Jurkat, Clone E6-1 (cell line): ENCODE data around the gene SEC23A.

ENCODE experiments used
- DNase-seq: peaks from one replicate; pipeline ENCODE4 v3.0.0-alpha.2; 2011; ENCODE audit warnings: low read depth, low spot score
- H3K4me3 ChIP-seq: 2 replicates; pipeline ENCODE4 v1.5.1; 2011; ENCODE audit warnings: mild to moderate bottlenecking, low read length, control low read depth, moderate library complexity

Gene SEC23A

DNA sequence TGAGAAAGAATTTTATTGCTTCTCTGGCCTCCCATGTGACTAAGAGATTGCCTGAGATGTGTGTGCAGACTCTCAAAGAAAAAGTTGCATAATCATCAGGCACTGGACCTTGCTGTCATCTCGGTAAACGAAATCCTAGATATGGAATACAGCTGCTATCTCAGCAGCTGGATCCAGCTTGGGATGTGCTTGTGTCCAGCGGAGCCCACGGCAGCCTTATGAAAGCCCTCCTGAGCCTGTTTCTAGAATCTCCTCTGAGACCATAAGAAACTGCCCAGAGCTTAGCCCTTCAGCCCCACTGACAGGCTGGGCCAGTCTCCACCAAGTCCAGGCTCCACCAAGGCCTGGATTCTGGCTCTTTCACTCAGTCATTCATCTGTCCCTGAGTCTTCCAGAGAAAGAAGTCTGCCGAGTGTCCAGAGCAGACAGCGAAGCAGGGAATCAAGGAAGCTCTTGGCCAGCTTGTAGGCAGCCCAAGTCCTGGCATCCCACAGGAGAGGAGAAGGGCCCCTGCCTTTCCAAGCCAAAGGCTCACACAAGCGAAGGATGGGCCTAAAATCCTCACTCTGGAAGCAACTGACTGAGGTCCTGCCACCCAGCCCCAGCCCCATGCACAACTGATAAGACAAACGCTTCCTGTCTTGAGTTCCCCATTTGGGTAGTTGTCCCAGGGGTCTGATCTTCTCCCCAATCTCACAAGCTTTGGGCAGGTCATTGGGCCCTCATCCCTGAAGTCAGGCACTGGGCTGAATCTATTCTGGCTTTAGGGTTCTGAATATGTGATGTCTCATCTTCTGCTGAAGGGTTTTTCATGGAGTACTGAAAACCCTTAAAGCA lies 97.8 kb downstream of the SEC23A start:
- no peak for DNase-seq
- no peak overlapping the region for H3K4me3 ChIP-seq

DNA sequence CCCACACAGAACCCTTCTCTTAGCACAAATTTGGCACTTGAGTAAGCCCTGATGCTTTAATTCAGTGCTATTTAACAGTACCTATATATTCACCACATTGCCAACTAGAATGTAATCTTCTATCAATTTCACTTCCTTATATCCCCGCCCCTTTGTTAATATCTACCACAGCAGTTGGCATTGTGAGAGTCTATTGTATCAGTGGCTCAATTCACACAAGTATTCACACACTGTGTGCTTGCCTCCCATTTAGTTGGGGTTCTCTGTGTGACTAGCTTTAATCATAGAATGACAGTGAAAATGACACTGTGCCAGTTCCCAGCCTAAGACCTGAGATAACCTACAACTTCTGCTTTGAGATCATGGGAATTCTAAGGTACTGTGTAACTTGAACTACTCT lies 103.1 kb downstream of the SEC23A start:
- no peak for DNase-seq
- no peak overlapping the region for H3K4me3 ChIP-seq

DNA sequence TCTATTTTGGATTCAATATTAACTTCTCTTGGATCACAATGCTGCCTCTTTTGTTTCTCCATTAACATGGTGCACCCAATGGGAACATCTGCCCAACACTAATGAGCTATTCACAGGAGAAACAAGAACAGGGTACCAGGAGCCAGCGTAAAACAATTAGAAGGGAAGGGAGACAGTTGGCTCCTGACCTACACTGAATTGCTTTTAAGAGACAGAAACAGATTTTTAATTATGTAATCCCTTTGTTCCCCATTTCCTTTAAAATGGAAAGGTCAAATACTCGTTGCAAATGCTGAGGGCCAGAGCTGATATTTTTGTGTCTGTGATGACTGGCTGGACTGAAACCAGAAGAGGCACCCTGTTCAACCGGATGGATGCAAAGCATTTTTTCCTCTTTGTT lies 108.3 kb downstream of the SEC23A start:
- H3K4me3 ChIP-seq: no peak overlapping the region
- DNase-seq: no peak

DNA sequence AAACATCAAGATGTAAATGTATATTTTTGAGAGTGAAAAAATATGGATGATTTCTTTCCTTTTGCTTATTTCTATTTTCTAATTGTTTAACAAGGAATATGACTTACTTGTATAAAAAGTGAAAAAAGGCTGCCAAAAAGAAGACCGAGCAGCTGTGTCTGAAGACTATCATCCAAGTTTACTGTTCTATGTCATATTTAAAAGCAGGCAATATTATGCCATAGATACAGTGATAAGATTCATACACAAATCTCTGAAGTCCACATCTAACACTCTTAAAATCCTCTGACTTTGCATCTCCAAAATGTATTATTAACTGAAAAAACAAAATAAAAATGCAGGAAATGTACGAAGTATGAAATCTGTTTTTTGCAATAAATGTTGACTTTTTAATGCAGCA lies 109.1 kb downstream of the SEC23A start:
- no peak overlapping the region for H3K4me3 ChIP-seq

DNA sequence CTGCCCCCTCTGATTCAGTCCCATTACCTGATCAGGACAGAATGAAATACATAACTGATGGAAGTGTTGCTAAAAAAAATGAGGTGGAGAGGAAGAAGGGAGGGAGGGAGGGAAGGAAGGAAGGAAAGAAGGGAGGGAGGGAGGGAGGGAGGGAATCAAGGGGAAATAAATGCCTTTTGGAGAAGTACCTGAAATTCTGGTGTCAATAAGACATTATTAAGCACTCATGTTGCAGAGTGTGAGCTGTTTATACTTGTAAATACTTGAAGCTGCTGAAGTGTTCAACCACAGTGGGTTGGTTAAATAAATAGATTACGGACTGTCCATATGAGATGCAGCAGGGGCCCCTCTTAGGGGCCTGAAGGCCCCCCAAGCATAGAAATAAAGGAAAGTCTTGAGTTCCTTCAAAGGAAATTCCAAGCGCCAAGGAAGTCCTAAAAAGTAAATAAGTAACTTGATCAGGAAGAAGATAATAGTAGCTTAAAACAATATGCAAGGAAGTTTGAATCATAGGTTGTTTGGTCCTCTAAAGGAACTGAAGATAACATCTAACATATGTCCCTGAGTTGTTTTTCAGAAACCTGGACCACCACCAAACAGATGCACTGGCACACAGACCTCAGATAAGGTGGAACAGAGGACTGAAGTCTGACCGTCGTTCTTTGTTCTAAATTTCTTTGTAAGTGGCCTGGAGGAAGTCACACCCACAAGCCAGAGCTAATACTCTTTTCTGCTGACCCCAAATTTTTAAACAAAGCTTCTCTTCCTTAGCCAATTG lies 110.8 kb downstream of the SEC23A start:
- H3K4me3 ChIP-seq: no peak overlapping the region
- DNase-seq: no peak

More for the DNA sequence above, 109.1 kb downstream of the SEC23A start:
- DNase-seq: no peak

DNA sequence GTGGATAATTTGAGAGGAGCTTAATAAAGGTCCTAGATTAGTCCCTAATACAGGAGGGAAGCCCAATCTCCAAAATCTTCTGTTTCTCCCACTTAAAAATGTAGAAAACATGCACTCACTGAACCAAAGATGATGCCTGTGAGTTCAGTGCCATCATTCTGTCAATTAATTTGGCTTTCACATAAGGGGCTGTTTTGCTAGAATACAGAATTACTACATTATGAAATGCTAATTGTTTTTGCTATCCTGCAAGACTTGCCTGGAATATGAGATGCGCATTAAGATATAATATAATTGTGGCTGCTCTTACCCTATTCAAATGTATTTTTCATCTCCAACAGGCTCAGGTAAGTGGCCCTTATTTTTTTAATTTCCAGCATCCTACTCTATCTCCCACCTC lies 111.7 kb downstream of the SEC23A start:
- no peak overlapping the region for H3K4me3 ChIP-seq

DNA sequence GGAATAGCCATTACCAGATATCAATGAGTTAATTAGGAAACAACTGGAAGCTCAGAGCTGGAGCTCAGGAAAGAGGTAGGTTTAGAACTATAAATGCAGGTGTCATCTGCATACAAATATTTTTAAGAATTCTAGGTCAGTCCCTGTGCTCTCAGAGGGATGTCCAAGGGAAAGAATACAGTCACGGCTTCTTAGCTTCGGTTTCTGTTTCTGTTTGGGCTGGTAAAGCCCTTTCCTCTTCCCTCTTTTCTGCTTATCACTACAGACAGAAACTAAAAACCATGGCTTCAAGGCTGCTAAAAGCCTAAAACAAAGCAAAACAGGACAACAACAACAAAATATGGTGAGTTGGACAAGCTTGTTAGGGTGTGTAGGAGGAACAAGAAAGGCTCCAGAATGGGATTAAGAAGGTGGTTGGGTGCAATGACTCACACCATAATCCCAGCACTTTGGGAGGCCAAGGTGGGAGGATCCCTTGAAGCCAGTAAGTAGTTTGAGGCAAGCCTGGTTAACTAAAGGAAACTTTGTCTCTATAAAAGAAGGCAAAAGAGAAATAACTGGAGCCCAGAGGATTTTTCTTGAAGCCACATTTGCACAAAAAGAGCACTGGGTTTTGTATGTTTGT lies 113.0 kb downstream of the SEC23A start:
- H3K4me3 ChIP-seq: no peak overlapping the region
- DNase-seq: no peak

More for the DNA sequence above, 111.7 kb downstream of the SEC23A start:
- DNase-seq: no peak

DNA sequence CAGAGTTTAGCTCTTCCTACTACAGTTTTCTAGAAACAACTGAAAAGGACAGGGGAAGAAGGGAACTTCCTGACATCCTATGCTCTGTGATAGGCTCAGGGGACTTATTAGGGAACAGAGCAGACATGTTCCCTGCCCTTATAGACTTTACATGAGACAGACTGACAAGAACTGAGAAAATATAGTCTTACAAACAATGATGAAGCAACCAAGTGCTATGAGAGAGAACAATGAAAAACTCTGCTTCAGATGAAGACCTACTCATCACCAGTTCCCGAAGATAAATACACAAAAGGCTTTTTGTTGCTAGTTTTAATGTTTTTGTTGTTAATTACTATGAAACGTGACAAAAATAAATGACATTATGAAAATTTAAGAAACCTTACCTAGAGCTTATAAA lies 115.3 kb downstream of the SEC23A start:
- H3K4me3 ChIP-seq: no peak overlapping the region
- no peak for DNase-seq

DNA sequence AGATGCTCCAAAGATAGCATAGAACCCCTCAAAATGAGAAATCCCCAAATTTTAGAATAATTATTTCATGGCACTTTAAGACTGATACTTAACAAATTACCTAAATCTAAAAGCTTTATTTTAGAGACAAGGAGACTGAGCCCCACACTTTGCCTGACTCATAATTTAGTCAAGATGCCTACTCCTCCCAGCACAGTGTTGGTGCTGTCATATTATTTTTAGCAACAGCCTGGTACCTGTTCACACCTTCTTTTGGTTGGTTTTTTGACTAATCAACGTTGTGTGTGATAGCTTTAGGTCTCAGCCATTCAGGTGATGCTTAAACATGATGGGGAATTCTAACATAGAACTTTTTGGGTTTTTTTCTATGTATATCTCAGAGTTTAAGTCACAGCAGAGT lies 120.2 kb downstream of the SEC23A start:
- no peak overlapping the region for H3K4me3 ChIP-seq
- no peak for DNase-seq

DNA sequence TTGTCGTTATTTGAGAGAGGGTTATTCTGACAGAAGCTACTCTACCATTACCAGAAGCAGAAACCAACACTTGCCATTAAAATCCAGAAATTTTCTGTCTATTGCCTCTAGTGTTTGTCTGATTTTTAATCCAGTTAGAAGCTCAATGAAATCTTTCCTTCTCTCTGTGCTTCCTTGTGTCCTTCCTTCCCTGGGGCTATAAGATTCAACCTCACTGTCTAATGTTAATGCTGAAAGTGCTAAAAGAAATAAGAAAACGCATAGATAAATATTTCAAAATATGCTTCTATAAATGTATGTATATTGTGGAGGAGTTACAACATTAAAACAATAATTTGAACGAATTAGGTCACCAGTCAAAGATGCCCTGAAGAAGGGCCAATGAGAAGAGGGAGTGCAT lies 120.8 kb downstream of the SEC23A start:
- DNase-seq: no peak
- H3K4me3 ChIP-seq: no peak overlapping the region
